Stimulated activated CD8-positive, alpha-beta memory T cell treated with anti-CD3 and anti-CD28 coated beads, Interleukin-4, amount 100 ng/mL, for 24 hours (primary cell): Measurements from ENCODE around the gene TDRD1.

Experiments
- DNase-seq: peaks from one replicate; pipeline ENCODE4 v3.0.0-alpha.2; 2020; ENCODE audit warnings: low read depth

The TDRD1 gene

DNA sequence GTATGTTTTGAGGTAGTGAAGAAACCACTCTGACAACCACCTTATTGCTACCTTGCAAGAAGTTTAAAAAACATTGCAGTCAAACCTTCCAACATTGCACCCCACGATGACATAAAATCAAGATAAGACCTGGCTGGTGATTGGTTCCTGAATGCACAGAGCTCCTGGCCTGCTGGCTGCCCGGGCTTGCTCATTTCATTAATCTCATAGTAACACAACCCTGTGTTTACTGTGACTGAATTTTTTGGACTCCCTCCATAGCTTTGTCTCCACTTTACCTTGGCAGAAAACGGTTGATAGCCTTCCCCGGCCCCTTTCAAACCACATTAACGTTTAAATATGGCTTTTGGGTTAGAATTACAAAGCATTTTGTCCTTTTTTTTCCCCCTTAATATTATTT, 87.4 kb downstream of the TDRD1 start:
- DNase-seq, result no peak

DNA sequence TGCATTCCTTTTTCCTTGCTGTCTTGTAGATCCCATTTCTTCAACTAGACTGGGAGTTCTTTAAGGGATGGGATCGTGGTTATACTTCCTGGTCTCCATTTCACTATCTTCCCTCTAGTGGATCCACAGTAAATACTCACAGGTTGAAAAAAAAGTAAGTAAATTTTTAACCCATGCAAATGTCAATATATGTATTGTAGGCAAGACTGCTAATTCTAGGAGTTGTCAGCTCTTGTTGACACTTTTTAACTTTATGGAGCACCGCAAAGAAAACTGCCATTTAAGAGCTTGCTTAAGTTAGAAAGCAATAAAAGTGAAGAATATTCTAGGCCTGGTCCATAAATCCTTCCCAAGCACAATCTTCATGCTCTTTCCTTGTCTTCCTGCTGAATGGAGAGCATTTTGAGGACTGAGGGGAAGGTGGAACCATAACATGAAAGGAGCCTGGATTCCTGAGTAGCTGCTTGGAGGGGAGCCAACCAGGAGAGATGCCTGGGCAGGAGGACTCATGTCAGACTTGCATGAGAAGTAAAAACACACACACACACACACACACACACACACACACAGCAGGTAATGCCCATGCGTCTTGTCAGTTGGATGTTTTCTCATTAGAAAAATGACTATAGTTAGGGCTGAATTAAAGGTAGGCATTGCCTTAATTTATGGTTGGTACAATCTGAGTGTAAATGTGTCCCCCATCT, 92.1 kb downstream of the TDRD1 start:
- DNase-seq, result no peak

DNA sequence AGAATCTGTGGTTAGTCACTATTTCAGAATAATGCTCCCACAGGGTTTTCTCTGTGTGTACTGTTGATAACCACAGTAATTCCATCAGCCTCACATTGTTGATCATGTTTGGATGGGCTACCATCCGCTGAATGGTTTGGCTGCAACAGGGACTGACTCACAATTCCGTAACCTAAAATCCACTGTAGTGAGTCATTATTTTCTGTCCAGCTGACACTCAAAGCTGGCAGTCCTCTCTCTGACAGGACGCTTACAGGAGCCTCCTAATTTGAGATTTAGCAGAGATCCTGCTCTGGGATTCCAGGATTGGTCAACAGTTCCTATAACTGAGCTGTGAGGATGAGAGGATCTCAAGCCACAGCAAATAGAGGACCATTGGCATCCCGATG, 92.6 kb downstream of the TDRD1 start:
- DNase-seq, result no peak

DNA sequence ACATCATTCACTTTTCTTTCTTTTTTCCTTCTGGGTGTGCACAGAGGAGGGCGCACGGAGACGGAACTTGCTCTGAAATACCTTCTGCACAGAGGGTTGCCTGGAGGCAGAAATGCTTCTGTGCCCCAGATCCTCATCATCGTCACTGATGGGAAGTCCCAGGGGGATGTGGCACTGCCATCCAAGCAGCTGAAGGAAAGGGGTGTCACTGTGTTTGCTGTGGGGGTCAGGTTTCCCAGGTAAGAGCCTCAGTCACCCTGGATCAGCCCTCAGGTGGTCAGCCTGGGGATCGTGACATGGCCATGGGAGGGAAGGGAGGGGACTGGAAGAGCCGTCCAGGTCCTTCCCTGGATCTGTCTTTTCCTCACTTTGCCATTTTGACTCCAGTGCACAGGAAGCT, 93.5 kb downstream of the TDRD1 start:
- DNase-seq, result no peak

DNA sequence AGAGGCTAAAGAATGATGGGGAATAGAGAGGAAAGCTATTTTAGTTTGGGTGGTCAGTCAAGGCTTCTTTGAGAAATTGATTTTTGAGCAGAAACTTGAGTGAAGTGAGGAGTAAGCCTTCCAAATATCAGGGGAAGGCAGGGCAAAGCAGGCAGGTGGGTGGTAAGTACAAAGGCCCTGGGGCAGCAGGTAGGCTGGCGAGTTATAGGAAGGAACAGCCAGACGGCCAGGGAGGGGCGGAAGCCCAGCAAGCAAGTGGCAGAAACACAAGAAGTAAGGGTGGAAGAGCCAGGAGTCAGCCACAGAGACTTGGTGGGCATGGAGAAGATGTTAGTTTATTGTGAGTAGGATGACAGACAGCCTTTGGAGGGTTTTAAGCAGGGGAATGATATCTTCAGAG, 94.8 kb downstream of the TDRD1 start:
- DNase-seq, result no peak

DNA sequence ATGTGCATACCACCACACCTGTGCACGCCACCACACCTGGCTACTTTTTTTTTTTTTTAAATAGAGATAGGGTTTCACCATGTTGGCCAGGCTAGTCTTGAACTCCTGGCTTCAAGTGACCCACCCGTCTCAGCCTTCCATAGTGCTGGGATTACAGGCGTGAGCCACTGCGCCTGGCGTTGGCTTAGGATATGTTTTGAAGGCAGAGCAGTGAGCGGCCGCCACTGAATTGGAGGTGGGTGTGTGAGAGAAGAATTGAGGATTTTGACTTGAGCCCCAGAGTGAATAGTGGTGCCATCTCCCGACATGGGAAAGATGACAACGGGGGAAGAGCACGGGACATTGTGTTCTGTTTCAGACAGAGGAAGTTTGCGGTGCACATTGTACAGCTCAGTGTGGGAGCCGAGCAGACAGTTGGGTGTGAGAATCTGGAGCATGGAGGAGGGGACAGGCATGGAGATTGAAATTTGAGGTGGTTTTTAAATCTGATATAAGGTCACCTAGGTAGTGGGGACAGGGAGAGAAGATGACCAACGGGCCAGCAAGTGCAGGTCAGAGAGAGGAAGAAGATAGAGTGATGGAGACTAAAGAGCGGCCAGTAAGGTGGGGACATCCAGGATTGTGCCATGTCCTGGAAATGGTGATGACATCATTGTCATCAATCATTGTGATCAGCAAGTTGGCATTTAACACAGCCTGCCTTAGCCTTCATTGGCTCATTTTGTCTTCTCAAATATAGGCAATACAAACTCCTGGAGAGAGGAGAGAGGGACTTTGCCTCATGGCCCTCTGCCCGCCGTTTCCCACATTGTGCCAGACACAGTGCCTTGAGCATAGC, 95.7 kb downstream of the TDRD1 start:
- no peak for DNase-seq

DNA sequence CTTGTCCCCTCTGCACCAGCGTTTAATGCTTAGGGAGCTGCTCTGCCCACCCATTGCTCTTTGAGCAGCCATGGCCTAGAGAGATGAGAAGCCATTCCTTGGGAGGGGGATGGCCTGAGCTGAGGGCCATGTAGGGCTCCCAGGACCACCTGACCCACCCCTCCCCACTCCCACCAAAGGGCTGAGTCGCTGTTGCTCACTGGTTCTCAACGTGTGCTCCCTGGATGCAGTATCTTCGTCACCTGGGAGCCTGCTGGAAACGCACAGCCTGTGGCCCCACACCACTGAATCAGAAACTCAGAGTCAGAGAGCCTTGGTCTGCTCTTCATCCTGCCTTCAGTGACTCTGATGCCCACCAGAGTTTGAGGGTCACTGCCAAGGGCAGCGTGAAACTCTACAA, 96.9 kb downstream of the TDRD1 start:
- no peak for DNase-seq

DNA sequence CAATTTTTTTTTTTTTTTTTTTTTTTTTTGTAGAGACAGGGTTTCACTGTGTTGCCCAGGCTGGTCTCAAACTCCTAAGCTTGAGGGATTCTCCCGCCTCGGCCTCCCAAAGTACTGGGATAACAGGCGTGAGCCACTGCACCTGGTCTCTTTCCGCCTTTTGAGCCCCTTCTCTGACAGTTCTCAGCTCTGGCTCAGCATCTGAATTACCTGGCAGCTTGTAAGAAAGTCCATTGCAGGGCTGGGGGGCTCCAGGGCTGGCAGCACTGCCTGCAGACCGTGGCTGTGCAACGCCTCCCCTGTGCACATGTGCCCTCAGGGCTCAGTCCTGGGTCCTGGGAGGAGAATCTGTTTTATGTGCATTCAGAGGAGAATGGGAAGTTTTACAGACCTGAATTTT, 97.5 kb downstream of the TDRD1 start:
- DNase-seq, result no peak

DNA sequence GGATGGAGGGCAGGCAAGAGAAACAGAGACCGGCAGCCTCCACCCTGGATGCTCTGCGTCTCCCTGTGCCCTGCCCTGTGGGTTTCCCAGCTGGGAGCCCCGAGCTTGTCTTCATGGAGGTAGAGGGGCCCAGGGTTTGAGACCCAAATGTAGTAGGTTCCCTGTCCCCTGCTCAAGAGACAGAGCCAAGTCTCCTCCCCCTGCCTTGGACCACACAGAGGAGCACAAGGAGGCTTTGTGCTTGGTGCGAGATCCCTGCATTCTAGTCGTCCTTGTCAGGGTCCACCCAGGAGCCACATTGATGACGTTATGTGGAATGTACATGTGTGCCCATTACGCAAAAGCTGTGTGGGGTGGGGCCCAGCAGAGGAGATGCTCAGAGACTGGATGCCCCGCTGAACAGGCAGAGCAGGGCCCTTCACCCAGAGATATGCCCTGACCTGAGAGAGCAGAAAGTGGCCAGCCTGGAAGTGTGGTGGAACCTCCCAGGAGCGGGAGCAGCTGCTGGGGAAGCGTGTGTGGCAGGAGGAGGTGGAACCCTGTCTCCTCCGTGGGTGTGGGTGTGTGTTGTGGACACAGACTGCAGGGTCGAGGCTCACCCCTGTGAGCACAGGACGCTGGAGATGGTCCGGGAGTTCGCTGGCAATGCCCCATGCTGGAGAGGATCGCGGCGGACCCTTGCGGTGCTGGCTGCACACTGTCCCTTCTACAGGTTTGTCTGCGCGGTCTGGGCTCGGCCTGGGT, 99.2 kb downstream of the TDRD1 start:
- DNase-seq, result no peak

DNA sequence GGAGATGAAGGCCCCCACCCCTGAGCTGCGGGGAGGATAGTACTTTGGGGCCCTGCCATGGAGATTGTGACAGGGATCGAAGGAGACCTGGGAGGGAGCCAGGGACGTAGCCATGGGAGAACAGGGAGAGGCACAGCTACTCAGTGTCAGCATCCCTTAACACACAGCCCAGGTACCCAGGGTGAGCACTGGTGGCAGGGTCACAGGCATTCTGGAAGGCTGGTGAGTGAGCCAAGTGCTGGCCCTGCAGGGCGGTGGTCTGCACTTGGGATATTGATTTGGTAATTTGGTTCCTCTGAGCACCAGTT, 99.7 kb downstream of the TDRD1 start:
- DNase-seq, result no peak

DNA sequence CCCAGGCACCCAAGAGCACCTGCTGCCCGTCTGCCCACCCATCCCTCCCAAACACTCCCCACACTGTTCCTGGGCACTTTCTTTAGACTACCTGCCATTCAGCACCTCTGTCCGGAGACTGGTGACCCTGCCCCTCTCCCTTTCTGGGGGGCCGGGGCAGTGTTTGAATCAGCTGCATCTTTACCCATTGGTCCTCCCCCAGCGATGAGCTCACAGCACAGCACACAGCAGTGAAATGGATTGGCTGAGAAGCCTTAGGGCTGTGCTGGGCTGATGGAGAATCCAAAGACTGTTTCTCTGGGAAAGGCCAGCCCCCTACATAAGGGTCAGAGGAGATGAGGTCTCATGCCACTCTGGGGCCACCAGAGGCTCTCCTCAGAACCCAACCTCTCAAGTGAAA, 100.1 kb downstream of the TDRD1 start:
- DNase-seq, result no peak

DNA sequence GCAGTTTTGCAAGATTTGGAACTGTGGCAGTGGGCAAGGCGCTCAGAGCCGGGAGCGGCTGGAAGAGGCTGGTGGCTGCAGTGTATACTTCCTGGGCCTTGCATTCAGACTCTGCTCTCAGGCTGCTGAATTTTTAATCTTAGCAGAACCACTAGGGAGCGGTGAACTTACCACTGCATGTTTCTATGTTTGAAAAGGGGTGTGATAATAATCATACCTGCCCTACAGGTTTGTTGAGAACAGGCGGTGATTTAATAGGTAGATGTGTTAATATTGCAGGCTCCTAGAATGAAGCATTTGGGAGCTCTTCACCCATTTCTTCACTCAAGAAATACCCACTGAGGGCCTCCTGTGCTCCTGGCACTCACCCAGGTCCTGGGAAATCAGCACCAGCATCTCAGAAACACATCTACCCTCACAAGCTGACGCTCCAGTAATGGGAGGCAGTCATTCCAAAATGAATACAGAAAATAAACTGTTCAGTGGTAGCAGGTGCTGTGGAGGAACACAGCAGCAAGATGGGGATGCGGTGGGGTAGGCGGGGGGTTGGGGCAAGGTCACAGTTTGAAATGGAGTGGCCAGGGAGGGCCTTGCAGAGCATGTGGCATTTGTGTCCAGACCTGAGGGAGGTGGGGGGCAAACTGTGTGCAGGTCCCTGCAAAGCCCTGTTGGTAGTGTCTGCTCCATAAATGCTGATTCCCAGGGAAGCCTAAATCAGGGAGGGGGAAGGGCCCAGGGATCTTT, 100.9 kb downstream of the TDRD1 start:
- no peak for DNase-seq

DNA sequence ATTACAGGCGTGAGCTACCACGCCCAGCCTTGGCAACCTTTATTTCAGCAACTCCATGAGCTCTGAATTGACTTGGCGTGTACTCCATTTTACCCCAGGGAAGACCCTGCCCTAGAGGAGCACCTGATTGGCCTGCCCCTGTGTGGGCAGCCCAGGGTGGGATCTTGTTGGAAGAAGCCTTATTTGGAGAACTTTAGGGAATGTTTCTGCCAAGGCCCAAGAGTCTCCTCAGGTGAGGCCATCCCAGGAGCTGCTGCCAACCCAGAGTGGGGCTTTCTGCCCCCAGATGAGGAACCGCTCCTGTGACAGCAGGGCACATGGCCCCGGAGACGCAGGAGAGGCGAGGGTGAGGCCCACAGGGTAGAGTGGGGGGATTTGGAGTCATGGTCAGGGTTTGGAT, 101.9 kb downstream of the TDRD1 start:
- DNase-seq, result no peak

DNA sequence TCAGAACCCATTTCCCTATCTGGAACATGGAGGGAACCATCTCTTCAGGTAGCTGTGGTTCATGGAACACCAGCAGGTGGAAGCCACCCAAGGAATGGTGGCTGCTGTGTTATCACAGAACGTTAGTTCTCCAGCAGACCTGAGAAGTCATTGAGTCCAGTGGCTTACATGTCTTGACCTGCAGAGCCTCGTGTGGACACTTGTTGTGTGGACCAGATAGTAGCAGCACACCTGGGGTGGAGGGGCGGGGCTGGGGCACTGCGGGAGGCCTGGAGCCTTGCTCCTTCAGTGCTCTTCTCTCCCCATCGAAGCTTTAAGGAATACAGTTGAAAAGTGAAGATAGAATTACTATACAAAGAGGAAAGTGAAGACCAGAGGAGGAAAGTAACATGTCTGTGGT, 102.3 kb downstream of the TDRD1 start:
- DNase-seq, result no peak
